Measurements from ENCODE around the gene GPC4. TPM values are rescaled to one million over a fixed set of nuclear protein-coding genes. Genes with fewer than 3 reads are reported as not detected.

The GPC4 gene
- polyA plus RNA-seq, 4 donors, result 1.3 to 15.3 (median 6.1) TPM

Other genes starting within 250 kb of the GPC4 start
- gene TFDP3, start 197.1 kb downstream of the GPC4 start, polyA plus RNA-seq, result not detected

Data from small intestine (tissue), 4 donors.